Right lobe of liver (tissue), 6 donors: ENCODE results near the gene CCDC89. TPM values are rescaled to one million over a fixed set of nuclear protein-coding genes. Genes with fewer than 3 reads are reported as not detected.

ENCODE experiments used
- ATAC-seq, 4 donors: fragments of 200-7000 bp; cut with Tn5 transposase; one replicate each; pipeline ENCODE4 v1.9.1; 2020; ENCODE audit warnings: mild to moderate bottlenecking in 4 of 4, moderate library complexity in 4 of 4
- DNase-seq, 3 donors: peaks; one replicate each; pipeline ENCODE4 v3.0.0-alpha.2; 2020
- H3K27ac ChIP-seq, 3 donors: fragments of 200-600 bp; one replicate each; pipeline ENCODE4 v1.8.0; 2022
- H3K27me3 ChIP-seq, 2 donors: fragments of 200-600 bp; one replicate each; pipeline ENCODE4 v1.8.0; 2022
- H3K36me3 ChIP-seq, 4 donors: fragments of 200-600 bp; sonication (generic) in 1 of 4; one replicate each; pipeline versions ENCODE4 v1.5.1 to v1.8.0; 2017 to 2022; ENCODE audit warnings: control low read depth in 1 of 4
- H3K4me1 ChIP-seq, 4 donors: fragments of 200-600 bp; sonication (generic) in 1 of 4; one replicate each; pipeline versions ENCODE4 v1.5.1 to v1.8.0; 2017 to 2022; ENCODE audit warnings: control low read depth in 1 of 4
- H3K4me3 ChIP-seq, 3 donors: fragments of 200-600 bp; one replicate each; pipeline ENCODE4 v1.8.0; 2022
- H3K9me3 ChIP-seq, 4 donors: fragments of 200-600 bp; sonication (generic) in 1 of 4; one replicate each; pipeline versions ENCODE4 v1.5.1 to v1.8.0; 2017 to 2022; ENCODE audit warnings: control low read depth in 1 of 4
- CTCF ChIP-seq, 4 donors: fragments of 200-600 bp in 3 of 4; fragments of 450-650 bp in 1 of 4; IDR thresholded peaks; one replicate each; pipeline versions ENCODE4 v1.5.1 to v1.8.0; 2016 to 2022; ENCODE audit warnings: antibody characterized with exemption in 4 of 4, mild to moderate bottlenecking in 2 of 4
- POLR2A ChIP-seq: fragments of 450-650 bp; IDR thresholded peaks from one replicate; pipeline ENCODE4 v1.6.1; 2017; ENCODE audit warnings: antibody characterized with exemption, mild to moderate bottlenecking
- WGBS: methylation state at CpG from one replicate; pipeline ENCODE4 v1.1.6; 2018; ENCODE audit warnings: low coverage, low lambda C conversion rate; ENCODE audit not compliant: insufficient coverage; ENCODE audit errors: missing lambda C conversion rate; 5-methylcytosine and 5-hydroxymethylcytosine counted together
- intact Hi-C, 2 donors: fragments of 100-400 bp; cut with DNase I; formaldehyde crosslinking; loops; one replicate each; pipeline versions ENCODE4 v1.11.2 to v1.14.1; 2022
- long read RNA-seq: library from polyadenylated mRNA; unstranded; transcript quantifications from one replicate; pipeline ENCODE4 v2.0.0, GENCODE V29; 2019
- total RNA-seq, 6 experiments: library from RNA; depleted of rRNA in 2 of 6; stranded (reverse); fragments of >200 nt in 2 of 6; fragmentation: NEBNext Ultra II Directional in 3 of 6; extraction: Animal tissue kit (Norgen Biotek cat#: 25700) in 3 of 6; gene quantifications; one replicate each; pipeline versions ENCODE4 v1.1.0 to v1.2.4, GENCODE V29; 2016 to 2023
- donor health status: DM: no; HTN: yes; CAD: no.
- donor health status: DM: no; HTN: no; CAD: no.
- donor health status: DM: no; HTN: no; CAD: no.
- donor health status: DM: no; HTN: yes; CAD: no.
- donor health status: DM: no; HTN: yes; CAD: no.

Gene CCDC89
- total RNA-seq, result under 1 TPM in 1 of 6 experiments, not detected in 5; 0.20 TPM
- long read RNA-seq, result 0 reads

- ATAC-seq (peak; percentile 53 to 75 (median 69)), DNase-seq (peak; percentile 32 to 59 (median 59))
- no peaks in the 10 kb centered on the region for H3K36me3 ChIP-seq
- H3K4me1 ChIP-seq, result no peaks in the 10 kb centered on the region
- intact Hi-C loops, result no loop called here
- TF ChIP-seq POLR2A, result no peak
- no peak for TF ChIP-seq CTCF (IDR thresholded peaks at IDR 0.05)
- H3K27me3 ChIP-seq, result no peaks in the 10 kb centered on the region
- no peaks in the 10 kb centered on the region for H3K9me3 ChIP-seq
- no peak within 1 kb of the TSS for H3K4me3 ChIP-seq
- no peak within 1 kb of the TSS for H3K27ac ChIP-seq
- 48% methylated on average over 8 of the region's 13 CpGs for WGBS
These were observed at the start of gene CCDC89 for GRCh38 chr11:85685820-85686459. Gene CCDC89 (minus strand): TSS chr11:85686195. CDS start chr11:85686130, 65 bp downstream.

GRCh38 chr11:85732965-85733364, 47.0 kb upstream of the CCDC89 start:
- intact Hi-C loops, result no loop called here
- H3K36me3 ChIP-seq, result no peaks in the 10 kb centered on the region
- TF ChIP-seq POLR2A (no peak), CTCF (IDR thresholded peaks at IDR 0.05) (no peak)
- H3K27ac ChIP-seq, result no peak overlapping the region
- H3K4me1 ChIP-seq, result no peaks in the 10 kb centered on the region
- no peaks in the 10 kb centered on the region for H3K27me3 ChIP-seq
- DNase-seq (no peak), ATAC-seq (no peak)
- H3K9me3 ChIP-seq, result no peaks in the 10 kb centered on the region
- no peak overlapping the region for H3K4me3 ChIP-seq

GRCh38 chr11:85726381-85726780, 40.4 kb upstream of the CCDC89 start:
- intact Hi-C loops, result no loop called here
- H3K27ac ChIP-seq, result no peak overlapping the region
- ATAC-seq (no peak), DNase-seq (no peak)
- TF ChIP-seq POLR2A (no peak), CTCF (IDR thresholded peaks at IDR 0.05) (no peak)
- H3K4me1 ChIP-seq, result no peaks in the 10 kb centered on the region
- no peaks in the 10 kb centered on the region for H3K36me3 ChIP-seq
- no peaks in the 10 kb centered on the region for H3K9me3 ChIP-seq
- H3K27me3 ChIP-seq, result no peaks in the 10 kb centered on the region
- H3K4me3 ChIP-seq, result no peak overlapping the region
- WGBS, result 81% methylated on average over 3 of the region's 3 CpGs

- H3K4me1 ChIP-seq, result no peaks in the 10 kb centered on the region
- TF ChIP-seq CTCF (IDR thresholded peaks at IDR 0.05), result no peak
- no peak for TF ChIP-seq POLR2A
- no peaks in the 10 kb centered on the region for H3K36me3 ChIP-seq
- H3K9me3 ChIP-seq, result no peaks in the 10 kb centered on the region
- 50% methylated on average over 3 of the region's 3 CpGs for WGBS
- ATAC-seq (no peak), DNase-seq (no peak)
- intact Hi-C loops, result no loop called here
- H3K27ac ChIP-seq, result no peak overlapping the region
- no peak overlapping the region for H3K4me3 ChIP-seq
- H3K27me3 ChIP-seq, result no peaks in the 10 kb centered on the region
These were observed 39.7 kb upstream of the CCDC89 start for GRCh38 chr11:85725510-85726258.
